Esophagus squamous epithelium (tissue), 4 donors: ENCODE measurements around the gene ATP5MC2.

Experiments used
- POLR2A ChIP-seq, 4 donors: fragments of 450-650 bp; IDR thresholded peaks; one replicate each; pipeline ENCODE4 v1.6.1; 2017; ENCODE audit warnings: antibody characterized with exemption in 4 of 4, mild to moderate bottlenecking in 4 of 4, moderate library complexity in 3 of 4
- TF ChIP-seq, protein P1 (sequence below), 6 experiments: fragments of 450-650 bp in 4 of 6; fragments of 200-600 bp in 2 of 6; sonication (generic) in 2 of 6; IDR thresholded peaks; one replicate each; pipeline ENCODE4 v1.5.1; 2016 to 2019; ENCODE audit warnings: antibody characterized with exemption in 6 of 6, mild to moderate bottlenecking in 4 of 6, moderate library complexity in 4 of 6

GRCh38 chr12:53714004-53714403, 38.1 kb upstream of the ATP5MC2 start:
- no peak for TF ChIP-seq POLR2A (IDR thresholded peaks at IDR 0.05)
- TF ChIP-seq, protein P1, sequence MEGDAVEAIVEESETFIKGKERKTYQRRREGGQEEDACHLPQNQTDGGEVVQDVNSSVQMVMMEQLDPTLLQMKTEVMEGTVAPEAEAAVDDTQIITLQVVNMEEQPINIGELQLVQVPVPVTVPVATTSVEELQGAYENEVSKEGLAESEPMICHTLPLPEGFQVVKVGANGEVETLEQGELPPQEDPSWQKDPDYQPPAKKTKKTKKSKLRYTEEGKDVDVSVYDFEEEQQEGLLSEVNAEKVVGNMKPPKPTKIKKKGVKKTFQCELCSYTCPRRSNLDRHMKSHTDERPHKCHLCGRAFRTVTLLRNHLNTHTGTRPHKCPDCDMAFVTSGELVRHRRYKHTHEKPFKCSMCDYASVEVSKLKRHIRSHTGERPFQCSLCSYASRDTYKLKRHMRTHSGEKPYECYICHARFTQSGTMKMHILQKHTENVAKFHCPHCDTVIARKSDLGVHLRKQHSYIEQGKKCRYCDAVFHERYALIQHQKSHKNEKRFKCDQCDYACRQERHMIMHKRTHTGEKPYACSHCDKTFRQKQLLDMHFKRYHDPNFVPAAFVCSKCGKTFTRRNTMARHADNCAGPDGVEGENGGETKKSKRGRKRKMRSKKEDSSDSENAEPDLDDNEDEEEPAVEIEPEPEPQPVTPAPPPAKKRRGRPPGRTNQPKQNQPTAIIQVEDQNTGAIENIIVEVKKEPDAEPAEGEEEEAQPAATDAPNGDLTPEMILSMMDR (IDR thresholded peaks at IDR 0.05), result no peak
